GM12875 (cell line): Measurements from ENCODE around the gene TANGO6.

Experiments used
- H3K4me3 ChIP-seq: one replicate; pipeline ENCODE4 v1.5.1; 2011; ENCODE audit warnings: low read depth, low read length, control low read depth
- TF ChIP-seq, protein P1 (sequence below): IDR thresholded peaks from 2 replicates; pipeline ENCODE4 v1.5.1; 2011; ENCODE audit warnings: low read depth, mild to moderate bottlenecking, control low read depth, inconsistent platforms, low read length, moderate library complexity, borderline replicate concordance; ENCODE audit not compliant: insufficient read depth

TANGO6 gene

DNA sequence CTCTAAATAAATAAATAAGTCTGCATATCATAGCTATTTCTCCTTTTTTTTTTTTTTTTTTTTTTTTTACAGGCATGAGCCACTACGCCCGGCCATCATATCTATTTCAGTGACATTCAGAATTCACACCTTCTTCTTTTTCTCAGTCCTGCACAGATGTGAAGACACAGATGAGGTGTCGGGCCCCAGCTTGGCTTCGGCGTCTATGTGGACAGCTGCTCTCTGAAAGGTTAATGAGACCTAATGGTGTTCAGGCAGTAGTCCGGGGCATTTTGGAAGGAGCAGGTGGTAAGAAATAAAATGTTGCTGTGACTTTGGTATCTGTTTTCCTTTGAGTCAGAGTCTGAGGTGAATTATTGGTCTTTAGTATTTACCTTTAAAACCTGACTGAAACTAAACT lies 23.6 kb downstream of the TANGO6 start:
- TF ChIP-seq, protein P1, sequence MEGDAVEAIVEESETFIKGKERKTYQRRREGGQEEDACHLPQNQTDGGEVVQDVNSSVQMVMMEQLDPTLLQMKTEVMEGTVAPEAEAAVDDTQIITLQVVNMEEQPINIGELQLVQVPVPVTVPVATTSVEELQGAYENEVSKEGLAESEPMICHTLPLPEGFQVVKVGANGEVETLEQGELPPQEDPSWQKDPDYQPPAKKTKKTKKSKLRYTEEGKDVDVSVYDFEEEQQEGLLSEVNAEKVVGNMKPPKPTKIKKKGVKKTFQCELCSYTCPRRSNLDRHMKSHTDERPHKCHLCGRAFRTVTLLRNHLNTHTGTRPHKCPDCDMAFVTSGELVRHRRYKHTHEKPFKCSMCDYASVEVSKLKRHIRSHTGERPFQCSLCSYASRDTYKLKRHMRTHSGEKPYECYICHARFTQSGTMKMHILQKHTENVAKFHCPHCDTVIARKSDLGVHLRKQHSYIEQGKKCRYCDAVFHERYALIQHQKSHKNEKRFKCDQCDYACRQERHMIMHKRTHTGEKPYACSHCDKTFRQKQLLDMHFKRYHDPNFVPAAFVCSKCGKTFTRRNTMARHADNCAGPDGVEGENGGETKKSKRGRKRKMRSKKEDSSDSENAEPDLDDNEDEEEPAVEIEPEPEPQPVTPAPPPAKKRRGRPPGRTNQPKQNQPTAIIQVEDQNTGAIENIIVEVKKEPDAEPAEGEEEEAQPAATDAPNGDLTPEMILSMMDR, result no peak
- no peak overlapping the region for H3K4me3 ChIP-seq

DNA sequence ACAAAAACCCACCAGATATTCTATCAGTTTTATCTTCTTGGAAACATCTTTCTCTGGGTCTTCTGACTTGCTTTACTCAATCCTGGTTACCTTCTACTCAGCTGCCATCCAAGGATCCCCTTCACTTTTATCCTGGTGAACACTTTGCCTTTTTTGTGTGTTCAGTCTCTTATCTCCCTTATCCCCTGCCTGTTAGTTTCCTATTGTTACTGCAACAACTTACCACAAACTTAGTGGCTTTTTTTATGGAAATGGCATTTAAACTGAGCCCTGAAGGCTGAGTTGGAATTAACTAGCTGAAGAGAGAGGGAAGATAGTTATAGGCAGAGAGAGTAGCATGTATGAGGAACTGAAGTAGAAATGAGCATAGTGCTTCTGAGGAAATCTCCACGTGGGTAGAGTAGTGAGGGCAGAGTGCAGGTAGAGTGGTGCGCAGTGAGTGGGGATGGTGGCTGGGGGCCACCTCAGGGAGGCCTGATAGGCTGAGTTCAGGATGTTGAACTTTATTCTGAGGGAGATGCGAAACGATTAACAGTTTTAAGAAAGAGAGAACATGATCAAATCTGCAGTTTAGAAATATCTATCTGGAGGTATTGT lies 26.3 kb downstream of the TANGO6 start:
- H3K4me3 ChIP-seq, result no peak overlapping the region
- TF ChIP-seq, protein P1, result no peak

DNA sequence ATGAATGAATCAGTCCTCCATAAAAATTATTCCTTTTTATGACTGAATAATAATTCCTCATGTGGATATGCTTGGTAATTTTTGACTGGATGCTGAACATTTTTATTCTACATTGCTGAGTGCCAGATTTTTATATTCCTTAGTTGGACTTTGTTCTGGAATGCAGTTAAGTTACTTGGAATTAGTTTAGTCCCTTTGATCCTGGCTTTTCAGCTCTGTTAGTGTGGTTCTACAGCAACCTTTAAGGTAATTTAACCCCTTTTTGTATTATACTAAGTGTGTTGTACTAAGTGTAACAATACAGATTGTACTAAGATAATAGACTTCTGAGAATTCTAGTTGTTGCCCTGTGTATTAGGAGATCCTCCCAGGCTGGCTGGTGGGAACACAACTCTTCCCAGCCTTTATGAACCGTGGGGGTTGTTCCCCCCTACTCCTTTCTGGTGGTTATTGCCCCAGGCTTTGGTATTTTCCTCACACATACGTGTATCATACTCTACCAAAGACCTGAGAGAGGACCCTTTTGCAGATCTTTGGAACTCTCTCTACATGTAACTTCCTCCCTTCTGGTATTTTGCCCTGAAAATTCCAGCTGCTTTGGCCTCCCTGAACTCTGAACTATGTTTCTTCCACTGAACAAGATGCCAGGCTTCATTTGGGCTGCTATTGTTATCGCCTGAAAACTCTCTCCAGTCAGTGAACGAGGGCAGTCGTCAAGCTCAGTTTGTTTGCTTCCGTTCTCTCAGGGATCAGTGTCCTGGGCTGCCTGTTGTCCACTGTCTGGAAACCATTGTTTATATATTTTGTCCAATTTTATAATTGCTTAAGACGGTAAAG lies 30.5 kb downstream of the TANGO6 start:
- TF ChIP-seq, protein P1, result no peak

DNA sequence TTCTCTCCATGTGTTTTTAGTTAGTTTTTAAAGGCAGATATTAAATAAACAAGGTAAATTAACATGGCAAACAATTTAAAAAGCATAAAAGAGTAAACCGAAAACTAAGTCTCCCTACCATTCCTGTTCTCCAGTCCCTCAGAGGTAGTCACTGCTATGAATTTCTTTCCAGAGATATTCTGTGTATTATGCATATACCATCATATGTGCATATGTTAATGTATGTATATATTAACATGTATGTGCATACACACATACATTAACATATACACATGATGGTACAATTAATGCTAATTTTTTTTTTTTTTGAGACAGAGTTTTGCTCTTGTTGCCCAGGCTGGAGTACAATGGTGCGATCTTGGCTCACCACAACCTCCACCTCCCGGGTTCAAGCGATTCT lies 32.5 kb downstream of the TANGO6 start:
- TF ChIP-seq, protein P1, result no peak
- H3K4me3 ChIP-seq, result no peak overlapping the region

More for the DNA sequence above, 30.5 kb downstream of the TANGO6 start:
- no peak overlapping the region for H3K4me3 ChIP-seq

DNA sequence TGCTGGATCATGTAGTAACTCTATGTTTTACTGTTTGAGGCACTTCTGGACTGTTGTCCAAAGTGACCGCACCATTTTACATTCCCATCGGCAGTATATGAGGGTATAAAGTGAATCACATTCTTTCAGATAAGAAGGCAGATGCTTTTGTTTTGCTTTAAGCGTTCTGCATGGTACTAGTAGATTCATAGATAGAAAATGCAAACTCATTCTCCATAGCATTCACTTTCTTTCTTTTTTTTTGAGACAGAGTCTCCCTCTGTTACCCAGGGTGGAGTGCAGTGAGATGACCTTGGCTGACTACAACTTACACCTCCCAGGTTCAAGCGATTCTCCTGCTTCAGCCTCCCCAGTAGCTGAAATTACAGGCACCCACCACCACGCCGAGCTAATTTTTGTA lies 40.4 kb downstream of the TANGO6 start:
- no peak overlapping the region for H3K4me3 ChIP-seq
- TF ChIP-seq, protein P1, result no peak

DNA sequence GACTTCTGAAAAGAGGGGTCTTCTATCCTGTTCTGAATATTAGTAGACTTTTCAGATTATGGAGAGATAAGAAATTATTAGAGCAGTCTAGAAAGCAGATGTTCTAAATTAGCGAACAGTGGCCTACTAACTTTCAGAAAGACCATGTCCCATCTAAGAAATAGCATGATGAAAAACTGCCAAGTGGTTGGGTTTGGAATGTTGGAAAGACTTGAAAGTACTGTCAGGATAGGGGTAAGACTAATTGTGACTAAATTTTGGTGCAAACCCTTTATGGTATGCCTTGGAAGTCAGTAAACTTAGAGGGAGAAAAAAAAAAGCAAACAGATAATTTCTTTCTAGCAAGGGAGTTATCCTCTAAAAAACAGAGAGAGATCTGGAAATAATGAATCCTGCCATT lies 41.1 kb downstream of the TANGO6 start:
- TF ChIP-seq, protein P1, result no peak
- H3K4me3 ChIP-seq, result no peak overlapping the region

DNA sequence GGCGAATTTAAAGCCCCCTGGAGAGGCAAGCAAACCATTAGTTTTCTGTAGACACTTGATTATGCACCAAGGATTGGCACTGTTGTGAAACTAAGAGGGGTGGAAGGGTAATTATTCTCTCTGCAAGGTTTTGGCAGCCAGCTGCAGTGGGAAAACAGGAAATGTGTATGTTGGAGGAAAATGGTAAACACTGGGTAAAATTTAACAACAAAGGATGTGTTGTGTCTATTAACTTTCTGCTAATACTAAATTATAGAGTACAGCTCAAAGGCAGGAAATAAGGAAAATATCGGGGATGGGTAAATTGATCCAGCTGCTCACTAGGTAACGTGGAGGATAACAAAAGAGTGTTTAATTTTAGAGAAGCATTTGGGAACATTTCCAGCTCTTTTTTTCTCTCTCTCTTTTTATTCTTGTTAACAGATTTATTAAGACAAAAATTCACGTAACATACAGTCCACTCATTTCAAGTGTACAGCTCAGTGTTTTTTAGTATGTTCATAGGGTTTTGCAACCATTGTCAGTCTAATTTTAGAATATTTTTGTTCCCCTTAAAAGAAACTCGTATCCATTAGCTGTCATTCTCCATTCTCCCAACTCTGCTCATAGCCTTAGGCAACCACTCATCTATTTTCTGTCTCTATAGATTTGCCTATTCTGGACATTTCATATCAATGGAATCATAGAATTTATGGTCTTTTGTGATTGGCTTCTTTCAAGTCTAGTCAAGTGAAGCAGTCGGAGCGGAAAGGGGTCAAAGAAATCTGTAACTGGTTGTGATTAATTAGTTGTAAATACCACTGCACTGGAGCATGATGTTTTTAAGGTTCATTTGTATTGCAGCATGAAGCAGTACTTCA lies 41.8 kb downstream of the TANGO6 start:
- H3K4me3 ChIP-seq, result no peak overlapping the region
- TF ChIP-seq, protein P1, result no peak
